K562 (cell line): ENCODE measurements around the gene GIMAP8. TPM values are rescaled to one million over a fixed set of nuclear protein-coding genes. Genes with fewer than 3 reads are reported as not detected.

ENCODE experiments used
- ATAC-seq: fragments of 200-7000 bp; cut with Tn5 transposase; 3 replicates; pipeline ENCODE4 v1.9.1; 2020; ENCODE audit warnings: moderate library complexity
- BruUV-seq: library from RNA; stranded (reverse); fragments of 400-500 nt; replicated peaks from 2 replicates; lab custom pipeline; 2021; lab: Mats Ljungman, UMichigan
- CTCF ChIA-PET: fragments of 300-600 bp; formaldehyde crosslinking; extraction: SDS; loops from one replicate; lab custom pipeline; 2021; ENCODE audit warnings: low intra/inter-chr PET ratio; lab: Yijun Ruan, JAX
- POLR2A ChIA-PET: fragments of 300-600, 350-650 bp; sonication (Branson Sonifier 250); formaldehyde crosslinking; extraction: SDS; loops from one replicate; lab custom pipeline; 2021; ENCODE audit warnings: antibody characterized with exemption, inconsistent platforms; lab: Yijun Ruan, JAX
- DNase-seq, 4 experiments: peaks; one replicate each; pipeline versions ENCODE4 v3.0.0 to v3.0.0-alpha.2; 2011 to 2018; ENCODE audit warnings: low spot score in 3 of 4, mixed read lengths in 3 of 4; ENCODE audit errors: extremely low read depth in 1 of 4
- FAIRE-seq: peaks from 2 replicates; lab custom pipeline; 2011; peaks lifted over from hg19 to GRCh38; lab: Jason Lieb, UNC
- H2AFZ ChIP-seq: 2 replicates; pipeline ENCODE4 v1.6.0; 2011; ENCODE audit warnings: low read depth, low read length, control low read depth, inconsistent platforms
- H3K27ac ChIP-seq: fragments of 200-600 bp; 3 replicates; pipeline ENCODE4 v1.8.0; 2011; ENCODE audit warnings: low read depth, mild to moderate bottlenecking, control low read depth, inconsistent platforms, low read length, moderate library complexity, mixed read lengths; ENCODE audit errors: extremely low read depth
- H3K27me3 ChIP-seq, 2 experiments: fragments of 300-600 bp in 1 of 2; 2 replicates in 1 of 2; 3 replicates in 1 of 2; pipeline versions ENCODE4 v1.6.0 to v1.8.0; 2011; ENCODE audit warnings: inconsistent platforms in 2 of 2, low read length in 2 of 2, mild to moderate bottlenecking in 1 of 2, mixed read lengths in 1 of 2, moderate library complexity in 1 of 2; ENCODE audit not compliant: control insufficient read depth in 2 of 2, insufficient read depth in 2 of 2
- H3K36me3 ChIP-seq: fragments of 300-600 bp; 3 replicates; pipeline ENCODE4 v1.8.0; 2011; ENCODE audit warnings: mild to moderate bottlenecking, low read length, inconsistent platforms; ENCODE audit not compliant: control insufficient read depth, insufficient read depth
- H3K4me1 ChIP-seq, 2 experiments: fragments of 200-600 bp in 1 of 2; replicated peaks in 1 of 2; 2 replicates in 1 of 2; 3 replicates in 1 of 2; pipeline versions ENCODE4 v1.5.1 to v1.8.0; 2011; ENCODE audit warnings: inconsistent platforms in 2 of 2, low read length in 2 of 2, mild to moderate bottlenecking in 1 of 2, mixed read lengths in 1 of 2, moderate library complexity in 1 of 2; ENCODE audit not compliant: control insufficient read depth in 2 of 2, insufficient read depth in 2 of 2
- H3K4me2 ChIP-seq: 2 replicates; pipeline ENCODE4 v1.6.1; 2011; ENCODE audit warnings: low read length, control low read depth, inconsistent platforms, mixed read lengths; ENCODE audit not compliant: insufficient read depth
- H3K4me3 ChIP-seq: fragments of 200-600 bp; sonication (generic), shearing (Covaris generic); 2 replicates; pipeline ENCODE4 v1.5.1; 2016; ENCODE audit warnings: control low read depth, inconsistent platforms
- H3K79me2 ChIP-seq: fragments of 200-600 bp; 3 replicates; pipeline ENCODE4 v1.8.0; 2011; ENCODE audit warnings: low read length, inconsistent platforms; ENCODE audit not compliant: control insufficient read depth, insufficient read depth
- H3K9ac ChIP-seq, 2 experiments: 2 replicates each; pipeline versions ENCODE4 v1.6.0 to v1.6.1; 2011; ENCODE audit warnings: low read depth in 2 of 2, low read length in 2 of 2, control low read depth in 1 of 2, inconsistent platforms in 1 of 2, mild to moderate bottlenecking in 1 of 2, mixed read lengths in 1 of 2; ENCODE audit not compliant: insufficient read depth in 1 of 2
- H3K9me1 ChIP-seq: one replicate; pipeline ENCODE4 v1.6.0; 2011; ENCODE audit warnings: inconsistent platforms, mild to moderate bottlenecking, low read length, moderate library complexity; ENCODE audit not compliant: control insufficient read depth, insufficient read depth
- H3K9me3 ChIP-seq: replicated peaks from 2 replicates; pipeline ENCODE4 v1.5.1; 2011; ENCODE audit warnings: low read depth, low read length, inconsistent platforms; ENCODE audit not compliant: control insufficient read depth, insufficient read depth
- H4K20me1 ChIP-seq: replicated peaks from 2 replicates; pipeline ENCODE4 v1.6.1; 2011; ENCODE audit warnings: low read length, inconsistent platforms, mixed read lengths; ENCODE audit not compliant: control insufficient read depth, insufficient read depth
- CBX2 ChIP-seq: fragments of 200-600 bp; sonication (generic); IDR thresholded peaks from one replicate; pipeline ENCODE4 v1.6.1; 2012; ENCODE audit warnings: mild to moderate bottlenecking, low read length, inconsistent platforms; ENCODE audit not compliant: insufficient read depth, poor library complexity, severe bottlenecking
- CHD4 ChIP-seq: fragments of 200-600 bp; sonication (generic); IDR thresholded peaks from 3 replicates; pipeline ENCODE4 v1.6.1; 2012; ENCODE audit warnings: low read depth, mild to moderate bottlenecking, mixed read lengths, low read length, inconsistent platforms; ENCODE audit not compliant: insufficient read depth, insufficient replicate concordance, poor library complexity, severe bottlenecking
- CSDE1 ChIP-seq, 2 experiments: fragments of 450-650 bp; IDR thresholded peaks; 2 replicates each; pipeline ENCODE4 v1.6.1; 2016; ENCODE audit warnings: mild to moderate bottlenecking in 1 of 2
- HIVEP1 ChIP-seq: fragments of 250-450 bp; sonication (Bioruptor Pico); IDR thresholded peaks from 2 replicates; pipeline ENCODE4 v1.4.0; 2020; ENCODE audit warnings: mild to moderate bottlenecking
- TCFL5 ChIP-seq: fragments of 250-450 bp; sonication (Bioruptor Pico); conservative IDR thresholded peaks from 2 replicates; pipeline ENCODE4 v1.6.1; 2021; ENCODE audit warnings: mild to moderate bottlenecking, moderate library complexity, matching md5 sums
- ZBTB49 ChIP-seq: sonication (generic); formaldehyde crosslinking; IDR thresholded peaks from 2 replicates; pipeline ENCODE4 v1.8.0; 2022; ENCODE audit warnings: missing genetic modification reagents, mild to moderate bottlenecking, borderline replicate concordance
- ZNF778 ChIP-seq: fragments of 450-650 bp; formaldehyde crosslinking; IDR thresholded peaks from 2 replicates; pipeline ENCODE4 v1.4.0; 2020; ENCODE audit warnings: mild to moderate bottlenecking, moderate library complexity
- WGBS: fragments of 100-300 bp; shearing (Covaris generic); methylation state at CpG from one replicate; pipeline ENCODE4 v1.1.6; 2016; ENCODE audit warnings: low coverage, mixed read lengths; ENCODE audit not compliant: insufficient coverage; ENCODE audit errors: missing lambda C conversion rate; 5-methylcytosine and 5-hydroxymethylcytosine counted together
- in situ Hi-C: fragments of 300-500 bp; cut with MboI; formaldehyde crosslinking; loops from 4 replicates; pipeline ENCODE4 v1.15.0; 2018; ENCODE audit warnings: inconsistent platforms, mixed read lengths
- intact Hi-C: fragments of 100-400 bp; cut with micrococcal nuclease; formaldehyde crosslinking; loops from 2 replicates; pipeline ENCODE4 v1.14.2; 2022
- polyA plus RNA-seq, 8 experiments: library from polyadenylated mRNA; depleted of rRNA in 4 of 8; stranded (reverse) in 5 of 8; unstranded in 3 of 8; fragments of >200 nt; fragmentation: Nextera tagmentation in 2 of 8; fragmentation: Illumina TruSeq in 1 of 8; extraction: Ambion mirVana in 2 of 8; extraction: Trizol in 1 of 8; gene quantifications; 2 replicates each; pipeline versions ENCODE4 v1.2.1 to v1.2.3, GENCODE V29; 2011 to 2014; ENCODE audit warnings: inconsistent platforms in 1 of 8, missing spikeins in 1 of 8
- total RNA-seq, 7 experiments: library from RNA; depleted of rRNA in 6 of 7; stranded (reverse); fragments of >200 nt in 6 of 7; fragmentation: Illumina TruSeq in 2 of 7; extraction: Trizol in 2 of 7; gene quantifications; 2 replicates each; pipeline versions ENCODE4 v1.2.1 to v1.2.3, GENCODE V29; 2011 to 2021; ENCODE audit warnings: low replicate concordance in 1 of 7
- TF ChIP-seq, protein P1 (sequence below): fragments of 450-650 bp; formaldehyde crosslinking; IDR thresholded peaks from 2 replicates; pipeline ENCODE4 v1.4.0; 2022; ENCODE audit warnings: mild to moderate bottlenecking, moderate library complexity
- TF ChIP-seq, protein P2 (sequence below), 2 experiments: fragments of 200-800 bp in 1 of 2; sonication (Bioruptor generic) in 1 of 2; sonication (generic) in 1 of 2; formaldehyde crosslinking in 1 of 2; IDR thresholded peaks in 1 of 2; conservative IDR thresholded peaks in 1 of 2; 2 replicates each; pipeline versions ENCODE4 v1.5.0 to v1.6.1; 2016 to 2020; ENCODE audit warnings: missing compliant biosample characterization in 1 of 2, missing genetic modification characterization in 1 of 2, missing genetic modification reagents in 1 of 2

The GIMAP8 gene
- total and polyA plus RNA-seq, 9 of the 15 experiments (the other 6 are each of a cell fraction or from before 2014, with no cell fraction given), result not detected

- intact Hi-C loops (no loop called here), in situ Hi-C loops (no loop called here)
- no peak overlapping the region for H2AFZ ChIP-seq
- H4K20me1 ChIP-seq, result no peaks in the 10 kb centered on the region
- ATAC-seq (no peak), DNase-seq (no peak), FAIRE-seq (no peak)
- H3K27ac ChIP-seq, result no peak overlapping the region
- H3K27me3 ChIP-seq, result peaks cover 22 to 26% of the 10 kb centered on the region in 2 experiments; a peak in 4 of 5 replicates
- no peaks in the 10 kb centered on the region for H3K9me3 ChIP-seq
- no peaks in the 10 kb centered on the region for H3K36me3 ChIP-seq
- ChIA-PET POLR2A (interaction anchor here (0.6 to 1.4 kb wide), 2 partner anchors 19 to 22 kb away, joined by 3 to 5 read pairs; no protein-coding TSS in a partner anchor), CTCF (no interaction called here)
- no peak overlapping the region for H3K4me2 ChIP-seq
- BruUV-seq, result no TSS peak
- WGBS, result 0% methylated on average over 1 of the region's 1 CpG
- H3K9ac ChIP-seq, result no peak overlapping the region
- no peaks in the 10 kb centered on the region for H3K4me1 ChIP-seq
- H3K79me2 ChIP-seq, result no peaks in the 10 kb centered on the region
- H3K4me3 ChIP-seq, result no peak overlapping the region
- H3K9me1 ChIP-seq, result no peaks in the 10 kb centered on the region
- TF ChIP-seq, protein P1, sequence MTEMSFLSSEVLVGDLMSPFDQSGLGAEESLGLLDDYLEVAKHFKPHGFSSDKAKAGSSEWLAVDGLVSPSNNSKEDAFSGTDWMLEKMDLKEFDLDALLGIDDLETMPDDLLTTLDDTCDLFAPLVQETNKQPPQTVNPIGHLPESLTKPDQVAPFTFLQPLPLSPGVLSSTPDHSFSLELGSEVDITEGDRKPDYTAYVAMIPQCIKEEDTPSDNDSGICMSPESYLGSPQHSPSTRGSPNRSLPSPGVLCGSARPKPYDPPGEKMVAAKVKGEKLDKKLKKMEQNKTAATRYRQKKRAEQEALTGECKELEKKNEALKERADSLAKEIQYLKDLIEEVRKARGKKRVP, result no peak
- TF ChIP-seq CHD4 (no peak), CSDE1 (IDR thresholded peaks at IDR 0.05) (no peak), TCFL5 (CRISPR knock-in tag) (no peak), ZBTB49 (no peak), CBX2 (no peak), HIVEP1 (CRISPR knock-in tag) (no peak), ZNF778 (CRISPR knock-in tag) (no peak)
- TF ChIP-seq, protein P2, sequence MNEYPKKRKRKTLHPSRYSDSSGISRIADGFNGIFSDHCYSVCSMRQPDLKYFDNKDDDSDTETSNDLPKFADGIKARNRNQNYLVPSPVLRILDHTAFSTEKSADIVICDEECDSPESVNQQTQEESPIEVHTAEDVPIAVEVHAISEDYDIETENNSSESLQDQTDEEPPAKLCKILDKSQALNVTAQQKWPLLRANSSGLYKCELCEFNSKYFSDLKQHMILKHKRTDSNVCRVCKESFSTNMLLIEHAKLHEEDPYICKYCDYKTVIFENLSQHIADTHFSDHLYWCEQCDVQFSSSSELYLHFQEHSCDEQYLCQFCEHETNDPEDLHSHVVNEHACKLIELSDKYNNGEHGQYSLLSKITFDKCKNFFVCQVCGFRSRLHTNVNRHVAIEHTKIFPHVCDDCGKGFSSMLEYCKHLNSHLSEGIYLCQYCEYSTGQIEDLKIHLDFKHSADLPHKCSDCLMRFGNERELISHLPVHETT (CRISPR knock-in tag; conservative IDR thresholded peaks at IDR 0.05 in 1 of 2, IDR thresholded peaks at IDR 0.05 in 1 of 2), result no peak
Observed at GRCh38 chr7:150464962-150465361, 14.5 kb downstream of the GIMAP8 start.
